Activated T-helper 1 cell treated with anti-CD3 and anti-CD28 coated beads, Interleukin-12 subunit alpha, Interleukin-12 subunit beta, Interleukin-2, Interleukin-4 antibody, amounts not matched to agents 30 ng/mL and 10 ng/mL and 1 ng/mL, durations not matched to agents 14 hours and 24 hours and 36 hours (primary cell): Measurements from ENCODE around the gene DNAJC6. TPM values are rescaled to one million over a fixed set of nuclear protein-coding genes. Genes with fewer than 3 reads are reported as not detected.

ENCODE experiments used
- DNase-seq: peaks from one replicate; pipeline ENCODE4 v3.0.0; 2021; ENCODE audit warnings: low spot score
- H3K27ac Mint-ChIP-seq: one replicate; pipeline ENCODE4 v1.8.0; 2021; ENCODE audit warnings: mild to moderate bottlenecking, mixed read lengths
- H3K27me3 Mint-ChIP-seq: one replicate; pipeline ENCODE4 v1.8.0; 2022; ENCODE audit warnings: mild to moderate bottlenecking, moderate library complexity, mixed read lengths; ENCODE audit not compliant: insufficient read depth
- H3K36me3 Mint-ChIP-seq: one replicate; pipeline ENCODE4 v1.8.0; 2021; ENCODE audit warnings: low read depth, mixed read lengths
- H3K4me1 Mint-ChIP-seq: one replicate; pipeline ENCODE4 v1.8.0; 2021; ENCODE audit warnings: low read depth, mixed read lengths
- H3K4me3 Mint-ChIP-seq: one replicate; pipeline ENCODE4 v1.8.0; 2021; ENCODE audit warnings: mild to moderate bottlenecking, moderate library complexity, mixed read lengths
- H3K9me3 Mint-ChIP-seq: one replicate; pipeline ENCODE4 v1.8.0; 2021; ENCODE audit warnings: mixed read lengths
- intact Hi-C: fragments of 100-400 bp; cut with micrococcal nuclease; formaldehyde crosslinking; loops from one replicate; pipeline ENCODE4 v1.15.1; 2024
- total RNA-seq: library from RNA; stranded (reverse); gene quantifications from 2 replicates; pipeline ENCODE4 v1.2.3, GENCODE V29; 2022

Gene DNAJC6
- total RNA-seq, 1 donor from 2014 or later: 4.4 TPM

GRCh38 chr1:65343286-65343685 lies 33.9 kb downstream of the DNAJC6 start:
- intact Hi-C loops: no loop called here
- Mint-ChIP-seq H3K27me3 (peaks cover 4% of the 10 kb centered on the region), H3K9me3 (no peaks in the 10 kb centered on the region), H3K27ac (no peak overlapping the region), H3K4me3 (no peak overlapping the region), H3K36me3 (peaks cover 2% of the 10 kb centered on the region), H3K4me1 (no peaks in the 10 kb centered on the region)
- DNase-seq: no peak

- Mint-ChIP-seq H3K36me3 (peaks cover 2% of the 10 kb centered on the region), H3K4me1 (no peaks in the 10 kb centered on the region), H3K4me3 (no peak overlapping the region), H3K27ac (no peak overlapping the region), H3K27me3 (peaks cover 4% of the 10 kb centered on the region), H3K9me3 (no peaks in the 10 kb centered on the region)
- no peak for DNase-seq
- intact Hi-C loops: no loop called here
Observed at GRCh38 chr1:65344171-65344814, 35.0 kb downstream of the DNAJC6 start.

- Mint-ChIP-seq H3K9me3 (no peaks in the 10 kb centered on the region), H3K36me3 (peaks cover 2% of the 10 kb centered on the region), H3K4me3 (no peak overlapping the region), H3K27ac (no peak overlapping the region), H3K27me3 (peaks cover 7% of the 10 kb centered on the region), H3K4me1 (no peaks in the 10 kb centered on the region)
- intact Hi-C loops: no loop called here
- no peak for DNase-seq
Observed at GRCh38 chr1:65346190-65346589, 36.8 kb downstream of the DNAJC6 start.

- Mint-ChIP-seq H3K27ac (no peak overlapping the region), H3K9me3 (no peaks in the 10 kb centered on the region), H3K36me3 (no peaks in the 10 kb centered on the region), H3K4me1 (no peaks in the 10 kb centered on the region), H3K4me3 (no peak overlapping the region), H3K27me3 (peaks cover 9% of the 10 kb centered on the region)
- DNase-seq: no peak
- intact Hi-C loops: no loop called here
Observed at GRCh38 chr1:65355031-65355712, 45.8 kb downstream of the DNAJC6 start.

GRCh38 chr1:65357291-65357960 lies 48.1 kb downstream of the DNAJC6 start:
- intact Hi-C loops: no loop called here
- Mint-ChIP-seq H3K27ac (no peak overlapping the region), H3K9me3 (no peaks in the 10 kb centered on the region), H3K4me1 (no peaks in the 10 kb centered on the region), H3K27me3 (peaks cover 3% of the 10 kb centered on the region), H3K36me3 (no peaks in the 10 kb centered on the region), H3K4me3 (no peak overlapping the region)
- no peak for DNase-seq

- Mint-ChIP-seq H3K4me3 (no peak overlapping the region), H3K36me3 (no peaks in the 10 kb centered on the region), H3K9me3 (no peaks in the 10 kb centered on the region), H3K27ac (no peak overlapping the region), H3K27me3 (peaks cover 3% of the 10 kb centered on the region), H3K4me1 (peaks cover 4% of the 10 kb centered on the region)
- intact Hi-C loops: no loop called here
- no peak for DNase-seq
Observed at GRCh38 chr1:65359888-65360287, 50.5 kb downstream of the DNAJC6 start.

- H3K27me3 Mint-ChIP-seq: no peaks in the 10 kb centered on the region
Observed at GRCh38 chr1:65360648-65361047, 51.3 kb downstream of the DNAJC6 start.

GRCh38 chr1:65362545-65362944 lies 53.2 kb downstream of the DNAJC6 start:
- intact Hi-C loops: no loop called here
- Mint-ChIP-seq H3K27ac (no peak overlapping the region), H3K36me3 (no peaks in the 10 kb centered on the region), H3K4me1 (peaks cover 4% of the 10 kb centered on the region), H3K27me3 (no peaks in the 10 kb centered on the region), H3K4me3 (no peak overlapping the region), H3K9me3 (no peaks in the 10 kb centered on the region)
- DNase-seq: no peak

More at GRCh38 chr1:65360648-65361047, 51.3 kb downstream of the DNAJC6 start:
- no peak for DNase-seq
- intact Hi-C loops: no loop called here
- H3K36me3 Mint-ChIP-seq: no peaks in the 10 kb centered on the region
- no peak overlapping the region for H3K27ac Mint-ChIP-seq
- peaks cover 4% of the 10 kb centered on the region for H3K4me1 Mint-ChIP-seq
- H3K4me3 Mint-ChIP-seq: no peak overlapping the region
- no peaks in the 10 kb centered on the region for H3K9me3 Mint-ChIP-seq

- no peaks in the 10 kb centered on the region for H3K27me3 Mint-ChIP-seq
- no peak for DNase-seq
- no peak overlapping the region for H3K4me3 Mint-ChIP-seq
- intact Hi-C loops: no loop called here
- no peaks in the 10 kb centered on the region for H3K36me3 Mint-ChIP-seq
- H3K27ac Mint-ChIP-seq: no peak overlapping the region
- H3K4me1 Mint-ChIP-seq: peaks cover 4% of the 10 kb centered on the region
- H3K9me3 Mint-ChIP-seq: no peaks in the 10 kb centered on the region
Observed at GRCh38 chr1:65363484-65363883, 54.1 kb downstream of the DNAJC6 start.

- no peaks in the 10 kb centered on the region for H3K36me3 Mint-ChIP-seq
- DNase-seq: no peak
- intact Hi-C loops: no loop called here
- H3K27ac Mint-ChIP-seq: no peak overlapping the region
- peaks cover 10% of the 10 kb centered on the region for H3K4me1 Mint-ChIP-seq
- no peak overlapping the region for H3K4me3 Mint-ChIP-seq
- H3K9me3 Mint-ChIP-seq: no peaks in the 10 kb centered on the region
- H3K27me3 Mint-ChIP-seq: peaks cover 13% of the 10 kb centered on the region
Observed at GRCh38 chr1:65368403-65368802, 59.1 kb downstream of the DNAJC6 start.

GRCh38 chr1:65371544-65371943 lies 62.2 kb downstream of the DNAJC6 start:
- Mint-ChIP-seq H3K4me3 (no peak overlapping the region), H3K27me3 (peaks cover 15% of the 10 kb centered on the region), H3K4me1 (peaks cover 10% of the 10 kb centered on the region), H3K27ac (no peak overlapping the region), H3K9me3 (no peaks in the 10 kb centered on the region), H3K36me3 (peaks cover 7% of the 10 kb centered on the region)
- no peak for DNase-seq
- intact Hi-C loops: no loop called here

- Mint-ChIP-seq H3K9me3 (no peaks in the 10 kb centered on the region), H3K27ac (no peak overlapping the region), H3K36me3 (peaks cover 7% of the 10 kb centered on the region), H3K27me3 (peaks cover 15% of the 10 kb centered on the region), H3K4me3 (no peak overlapping the region), H3K4me1 (peaks cover 10% of the 10 kb centered on the region)
- intact Hi-C loops: no loop called here
- no peak for DNase-seq
Observed at GRCh38 chr1:65372557-65372956, 63.2 kb downstream of the DNAJC6 start.

GRCh38 chr1:65377496-65378246 lies 68.3 kb downstream of the DNAJC6 start:
- H3K4me1 Mint-ChIP-seq: peaks cover 4% of the 10 kb centered on the region
- intact Hi-C loops: no loop called here
- H3K9me3 Mint-ChIP-seq: peaks cover 4% of the 10 kb centered on the region
- H3K36me3 Mint-ChIP-seq: peaks cover 13% of the 10 kb centered on the region
- H3K27me3 Mint-ChIP-seq: peaks cover 1% of the 10 kb centered on the region
- H3K4me3 Mint-ChIP-seq: no peak overlapping the region
- DNase-seq: no peak
- H3K27ac Mint-ChIP-seq: no peak overlapping the region
